Activated CD4-positive, alpha-beta T cell treated with anti-CD3 and anti-CD28 coated beads for 48 hours (primary cell): ENCODE results near the gene GATB.

Experiments used
- DNase-seq: peaks from one replicate; pipeline ENCODE4 v3.0.0-alpha.2; 2020

Gene GATB

DNA sequence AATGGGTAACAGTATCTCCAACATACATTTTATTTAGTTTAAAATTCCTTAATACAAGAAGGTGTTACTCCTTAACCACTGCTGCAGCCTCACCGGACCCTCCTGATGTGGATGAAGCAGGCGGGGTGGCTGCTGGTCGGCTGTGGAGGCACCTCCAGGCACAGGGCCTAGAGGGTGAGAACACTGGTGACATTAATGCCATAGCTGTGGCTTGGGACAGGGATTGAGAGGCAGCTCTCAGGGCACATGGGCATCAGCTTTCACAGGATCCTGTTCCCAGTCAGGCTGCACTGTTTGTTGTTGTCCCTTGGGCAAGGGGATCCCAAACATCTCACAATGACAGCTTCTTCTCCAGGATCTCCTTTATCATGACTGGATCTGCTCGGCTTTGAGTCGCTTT is 90.0 kb downstream of the GATB start:
- DNase-seq, result no peak

DNA sequence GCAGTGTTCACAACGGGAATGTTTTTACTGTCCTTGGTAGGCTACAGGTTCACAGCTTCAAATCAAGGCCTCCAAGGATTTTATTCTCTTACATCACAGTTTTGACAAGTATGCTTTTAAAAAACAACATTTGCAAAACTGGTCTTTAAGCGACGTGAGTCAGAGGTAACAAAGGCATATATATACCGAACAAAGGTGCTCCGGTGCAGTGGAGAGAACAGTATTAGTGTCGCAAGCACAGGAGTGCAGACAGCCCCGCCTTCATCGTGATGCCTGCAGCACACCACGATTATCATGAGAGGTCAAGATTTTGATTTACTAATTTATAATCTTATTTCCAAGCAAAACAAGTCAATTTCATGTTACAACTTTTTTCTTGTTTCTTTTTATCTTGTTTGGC is 90.8 kb downstream of the GATB start:
- DNase-seq, result no peak

DNA sequence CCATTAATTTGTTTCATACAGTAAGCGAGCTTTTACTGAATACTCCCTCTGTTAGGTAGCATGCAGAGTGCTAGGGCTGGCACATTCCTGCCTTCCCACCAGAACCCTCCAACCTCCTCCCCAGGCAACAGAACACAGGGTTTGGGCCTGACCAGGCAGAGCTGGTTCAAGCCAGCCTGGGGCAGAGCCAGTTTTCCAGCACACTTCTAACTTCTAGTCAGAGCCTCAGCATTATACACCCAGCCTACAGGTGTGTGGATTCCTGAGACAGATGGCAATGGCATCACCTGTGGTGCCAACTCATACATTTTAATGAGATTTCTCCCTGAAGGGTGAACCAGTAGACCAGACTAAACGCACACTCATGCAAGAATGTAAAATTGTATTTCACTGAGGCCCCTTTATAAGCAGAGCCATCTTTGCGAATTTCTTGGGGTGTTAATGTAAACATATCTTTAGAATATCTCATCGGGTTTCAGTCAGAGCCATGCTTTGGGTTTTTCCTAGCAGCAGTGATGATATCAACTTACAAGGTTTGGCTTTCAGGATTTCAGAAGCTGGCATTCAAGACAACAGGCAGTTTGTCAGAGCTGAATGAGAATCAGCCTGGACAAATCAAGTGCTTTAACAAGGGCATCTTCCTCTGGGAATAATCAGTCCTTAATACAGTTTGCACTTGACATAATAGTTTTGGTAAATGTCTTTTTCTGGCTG is 92.0 kb downstream of the GATB start:
- no peak for DNase-seq

DNA sequence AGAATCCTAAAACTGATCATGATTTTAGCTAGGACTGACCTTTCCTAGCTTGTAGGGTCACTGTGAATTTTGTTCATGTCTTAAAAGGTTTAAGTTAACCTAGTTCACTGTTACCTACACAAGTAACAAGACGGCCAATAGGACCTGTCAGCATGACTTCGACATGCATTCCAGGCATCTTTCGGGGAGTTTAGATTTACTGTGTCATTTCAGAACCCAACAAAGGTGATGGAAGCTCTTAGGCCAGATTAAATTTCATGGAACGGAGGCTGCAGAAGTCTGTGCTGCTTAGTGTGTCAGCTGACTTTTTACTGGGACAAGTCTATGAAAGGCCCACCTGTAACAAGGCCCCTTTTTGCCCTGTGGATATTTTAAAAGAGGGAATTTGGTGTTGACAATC is 93.1 kb downstream of the GATB start:
- no peak for DNase-seq

DNA sequence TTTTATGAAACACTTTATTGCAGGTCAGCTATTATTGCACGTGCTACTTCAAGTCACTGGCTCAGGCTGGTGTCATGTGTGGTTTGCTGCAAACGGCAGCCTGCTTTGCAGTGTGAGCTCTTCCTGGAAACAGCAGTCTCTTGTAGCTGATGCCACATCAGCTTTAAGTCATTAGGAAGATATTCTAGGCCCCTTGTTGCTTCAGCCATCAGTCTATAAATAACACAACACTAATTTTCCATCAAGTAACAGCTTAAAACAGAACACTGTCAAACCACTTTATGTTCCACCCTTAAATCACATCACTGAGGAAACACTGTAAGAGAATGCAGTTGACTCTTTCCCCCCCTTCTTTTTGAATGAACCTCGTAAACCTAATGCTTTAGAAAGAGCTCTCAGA is 93.8 kb downstream of the GATB start:
- DNase-seq, result no peak

DNA sequence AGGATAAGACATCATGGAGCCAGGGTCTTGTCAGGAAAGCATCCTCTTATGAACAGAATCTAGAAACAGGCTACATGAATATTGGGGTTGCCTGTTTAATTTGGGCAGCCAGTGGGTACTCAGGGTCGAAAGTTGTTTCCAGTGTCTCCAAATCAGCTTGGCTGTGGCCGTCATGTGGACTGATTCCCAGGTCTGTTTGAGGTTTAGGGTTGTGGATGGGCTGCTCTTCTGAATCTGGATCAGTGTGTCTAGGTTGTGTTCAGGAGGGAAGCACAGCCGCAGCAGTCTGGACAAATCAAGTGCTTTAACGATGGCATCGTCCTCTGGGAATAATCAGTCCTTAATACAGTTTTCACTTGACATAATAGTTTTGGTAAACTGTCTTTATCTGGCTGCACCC is 94.3 kb downstream of the GATB start:
- DNase-seq, result no peak

DNA sequence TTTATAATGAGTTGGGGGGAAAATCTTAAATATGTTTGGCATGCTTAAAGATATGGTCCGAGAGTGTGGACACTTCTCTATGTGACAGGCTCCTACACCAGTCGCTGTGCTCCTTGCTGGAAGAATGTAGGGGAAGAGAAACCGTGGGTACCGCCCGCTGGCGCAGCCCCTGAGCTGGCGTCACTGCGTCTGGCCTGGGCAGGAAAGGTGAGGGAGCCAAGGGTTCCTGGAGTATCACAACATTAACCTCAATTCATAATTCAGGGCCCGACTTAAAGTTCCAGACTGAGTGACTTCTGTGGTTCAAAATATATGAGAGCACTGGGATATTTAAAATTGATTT is 95.1 kb downstream of the GATB start:
- no peak for DNase-seq

DNA sequence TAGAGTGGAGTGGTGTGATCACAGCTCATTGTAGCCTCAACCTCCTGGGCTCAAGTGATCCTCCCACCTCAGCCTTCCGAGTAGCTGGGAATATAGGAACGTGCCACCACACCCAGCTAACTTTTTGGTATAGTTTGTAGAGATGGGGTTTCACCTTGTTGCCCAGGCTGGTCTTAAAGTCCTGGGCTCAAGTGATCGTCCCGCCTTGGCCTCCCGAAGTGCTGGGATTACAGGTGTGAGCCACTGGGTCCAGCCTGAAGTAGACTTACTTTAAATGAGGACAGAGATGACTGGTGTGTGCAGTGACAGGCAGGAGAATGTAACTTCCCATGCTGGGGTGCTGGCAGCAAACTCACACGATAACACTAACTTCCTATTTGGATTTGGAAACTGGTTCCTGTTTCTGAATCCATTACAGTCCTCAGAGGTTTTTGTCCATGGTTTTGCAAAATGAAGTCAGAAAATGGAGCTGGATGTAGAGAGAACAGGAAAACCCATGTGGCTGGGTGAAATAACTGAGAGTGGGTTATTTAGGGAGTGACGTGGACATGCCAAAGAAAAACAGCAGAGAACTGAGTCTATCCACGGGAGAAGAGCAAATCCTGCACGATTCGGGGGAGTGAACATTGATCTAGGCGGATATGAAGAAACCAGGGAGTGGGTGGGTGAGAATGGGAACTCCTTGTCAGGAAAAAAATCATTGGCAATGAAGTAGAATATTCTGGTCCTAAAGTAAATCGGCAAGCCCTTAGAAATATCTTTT is 95.6 kb downstream of the GATB start:
- no peak for DNase-seq

DNA sequence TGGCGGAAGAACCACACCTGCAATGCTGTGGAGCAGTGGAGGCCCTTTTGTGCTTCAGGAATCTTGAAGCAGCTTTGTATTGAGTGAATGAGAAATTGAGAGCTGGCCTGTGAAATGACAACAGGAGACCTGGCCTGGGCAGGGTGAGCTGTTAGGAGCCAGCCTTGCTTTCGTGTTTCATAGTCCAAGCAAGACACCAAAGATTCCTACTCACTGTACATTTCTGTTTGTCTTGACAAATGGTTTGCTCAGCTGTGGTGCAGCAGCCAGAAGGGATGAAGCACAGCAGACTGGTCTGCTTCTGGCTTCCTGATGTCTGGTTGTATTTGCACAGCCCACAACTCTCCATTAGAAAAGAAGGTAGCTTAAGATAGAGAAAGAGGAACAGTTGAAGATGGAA is 96.5 kb downstream of the GATB start:
- no peak for DNase-seq

DNA sequence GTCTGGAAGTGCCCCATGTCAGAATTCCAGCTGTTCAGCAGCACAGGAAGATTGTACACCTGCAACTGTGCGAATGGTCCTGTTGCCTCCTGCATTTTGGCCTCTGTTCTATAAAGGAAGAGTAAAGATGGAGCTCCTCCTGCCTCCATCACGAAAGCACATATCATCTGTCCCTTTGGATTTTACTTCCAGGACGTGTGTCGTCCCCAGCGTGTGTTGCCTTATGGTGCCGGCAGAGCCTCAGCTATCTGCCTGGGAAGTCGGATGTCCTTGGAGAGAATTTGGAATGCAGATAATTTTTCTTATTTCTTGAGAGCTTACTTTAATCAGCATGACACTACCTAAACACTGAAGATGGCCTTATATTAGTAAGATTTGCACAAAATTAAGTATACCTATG is 97.7 kb downstream of the GATB start:
- no peak for DNase-seq

DNA sequence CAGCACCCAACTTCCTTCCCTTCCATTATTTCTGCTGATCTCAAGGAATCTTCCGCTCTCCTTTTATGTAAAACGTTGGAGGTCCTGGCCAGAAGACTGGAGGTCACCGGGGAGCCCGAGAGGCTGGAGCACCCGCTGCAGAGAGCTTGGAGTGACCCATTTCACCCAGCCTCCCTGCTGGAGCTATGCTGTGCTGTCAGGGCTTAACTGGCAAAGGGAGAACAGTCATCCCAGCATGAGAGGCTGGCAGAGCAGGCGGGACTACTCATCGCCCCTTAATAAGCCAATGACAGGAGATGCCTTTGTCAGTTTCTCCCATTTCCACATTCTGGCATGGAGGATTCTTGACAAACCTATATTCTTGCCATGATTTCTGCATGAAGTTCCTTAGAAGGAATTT is 98.9 kb downstream of the GATB start:
- no peak for DNase-seq

DNA sequence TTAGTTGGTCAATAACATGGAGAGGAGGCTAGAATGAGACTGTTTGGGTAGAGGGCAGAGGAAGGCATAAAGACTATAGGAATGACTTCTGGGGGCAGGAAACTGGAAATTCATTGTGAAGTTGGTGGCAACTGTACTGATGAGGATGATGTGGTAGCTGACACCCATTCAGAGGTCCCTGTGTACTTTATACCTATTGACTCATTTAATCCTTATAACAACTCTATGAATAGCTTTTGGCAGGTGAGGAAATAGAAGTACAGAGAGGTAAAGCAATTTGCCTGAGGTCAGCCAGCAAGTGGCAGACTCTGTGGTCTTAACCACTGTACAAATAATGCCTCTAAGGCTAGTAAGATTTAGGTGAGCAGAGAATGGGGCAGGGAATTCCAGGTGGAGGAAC is 100.1 kb downstream of the GATB start:
- no peak for DNase-seq

DNA sequence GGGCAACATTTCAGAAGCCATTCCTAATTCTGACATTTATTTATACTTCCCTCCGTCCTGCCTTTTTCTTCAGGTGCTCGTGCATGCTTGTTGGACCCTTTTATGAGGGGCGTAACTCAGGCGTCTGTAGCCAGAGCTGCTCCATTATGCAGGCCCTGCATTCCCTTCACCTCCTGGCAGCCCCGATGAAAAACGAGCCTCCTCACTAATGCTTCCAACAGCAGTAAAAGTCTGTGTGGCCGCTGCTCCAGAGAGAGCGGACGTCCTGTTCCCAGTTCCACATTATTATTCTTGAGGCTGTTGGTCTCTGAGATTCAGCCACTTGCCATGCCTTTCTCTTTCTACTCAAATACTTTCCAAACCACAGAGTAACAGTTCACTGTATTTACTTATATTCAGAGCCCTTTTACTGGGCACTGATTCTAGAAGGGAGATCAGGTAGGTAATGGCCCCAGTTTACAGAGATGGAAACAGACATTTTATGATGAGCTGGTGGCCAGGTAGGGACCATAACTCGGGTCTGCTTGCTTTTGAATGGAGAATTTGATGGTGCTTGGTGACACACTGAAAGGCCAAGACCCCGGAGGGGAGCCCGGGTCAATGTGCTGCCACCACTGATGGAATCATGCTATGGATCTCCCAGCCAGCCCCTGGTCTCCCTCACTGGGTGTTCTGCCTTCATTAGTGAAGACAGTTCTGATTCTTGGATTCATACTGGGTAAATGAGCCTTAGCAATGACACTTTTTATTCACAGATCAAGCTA is 101.0 kb downstream of the GATB start:
- DNase-seq, result no peak

DNA sequence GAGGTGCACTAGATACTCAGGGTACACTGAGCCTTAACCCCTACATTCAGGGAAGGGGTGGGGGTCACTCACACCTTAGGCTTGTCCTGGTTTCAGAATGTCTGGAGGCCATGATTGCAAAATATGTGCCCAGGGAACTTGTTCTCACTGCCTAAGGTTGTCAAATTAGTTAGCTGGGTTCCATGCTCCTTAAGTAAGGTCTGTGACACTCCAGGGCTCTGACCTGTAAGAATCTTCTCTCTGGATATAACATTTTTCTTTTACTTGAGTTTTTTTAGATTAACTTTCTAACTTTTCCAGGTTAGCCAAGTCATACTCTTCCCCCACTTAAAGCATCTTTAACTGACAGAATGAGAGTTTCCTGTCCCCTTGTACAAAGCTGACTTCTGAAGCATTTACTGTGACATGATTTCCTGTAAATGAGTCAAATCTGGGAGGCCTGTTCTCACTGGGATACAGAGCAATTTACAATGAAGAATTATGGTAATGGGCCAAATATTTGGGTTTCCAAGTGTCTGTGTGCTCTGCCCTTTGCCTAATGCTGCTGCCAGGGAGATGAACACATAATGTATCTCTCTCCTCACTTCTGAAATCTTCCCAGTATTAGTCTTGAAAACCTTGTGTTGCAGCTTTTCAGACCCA is 101.7 kb downstream of the GATB start:
- no peak for DNase-seq

DNA sequence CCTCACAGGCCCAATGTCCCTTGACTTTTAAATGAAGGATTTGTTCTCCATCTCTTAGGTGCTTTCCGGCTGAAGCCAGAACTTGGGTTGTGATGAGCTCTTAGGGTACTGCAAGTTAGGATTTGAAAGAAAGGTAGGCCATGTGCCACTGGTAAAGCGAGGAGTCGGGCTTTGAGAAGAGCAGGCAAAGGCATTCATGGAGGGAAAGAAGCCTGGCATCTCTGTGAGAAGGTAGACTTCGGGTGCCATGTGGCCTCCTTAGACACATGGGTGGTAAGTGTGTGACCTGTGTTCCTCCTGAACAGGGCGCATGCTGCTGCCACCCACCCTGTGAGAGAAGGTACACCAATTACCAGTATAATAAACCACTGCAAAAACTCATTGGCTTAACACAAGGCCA is 102.9 kb downstream of the GATB start:
- no peak for DNase-seq

DNA sequence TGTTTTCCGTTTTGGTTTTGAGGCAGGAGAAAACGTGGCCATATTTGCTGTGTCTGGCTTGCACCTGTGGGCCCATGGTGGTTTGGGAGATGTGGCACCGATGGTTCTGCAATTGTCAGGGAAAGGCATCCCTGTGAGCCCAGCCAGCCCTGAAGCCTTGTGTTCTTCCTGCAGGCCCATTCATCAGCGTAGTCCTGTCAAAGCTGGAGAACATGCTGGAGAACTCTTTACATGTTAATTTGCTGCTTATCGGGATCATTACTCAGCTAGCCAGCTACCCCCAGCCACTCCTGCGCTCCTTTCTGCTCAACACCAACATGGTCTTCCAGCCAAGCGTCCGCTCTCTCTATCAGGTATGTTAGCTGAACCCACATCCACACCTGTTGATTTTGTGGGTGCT is 104.7 kb downstream of the GATB start:
- no peak for DNase-seq

DNA sequence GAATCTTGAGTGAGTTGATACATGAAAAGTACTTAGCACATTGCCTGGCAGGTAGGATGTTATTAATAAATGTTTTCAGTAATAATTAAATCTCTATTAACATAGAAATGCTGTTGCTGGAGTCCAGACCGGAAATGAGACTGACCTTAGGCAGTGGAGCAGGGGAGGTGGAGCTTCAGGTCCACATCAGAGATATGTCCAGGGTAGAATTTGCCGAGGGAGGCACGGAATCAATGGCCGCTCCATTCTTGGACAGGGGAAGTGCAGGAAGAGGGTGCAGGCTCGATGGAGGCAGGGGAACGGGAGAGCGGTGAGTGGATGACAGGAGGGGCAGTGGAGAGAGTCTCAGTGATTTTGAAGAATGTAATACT is 107.3 kb downstream of the GATB start:
- DNase-seq, result no peak

DNA sequence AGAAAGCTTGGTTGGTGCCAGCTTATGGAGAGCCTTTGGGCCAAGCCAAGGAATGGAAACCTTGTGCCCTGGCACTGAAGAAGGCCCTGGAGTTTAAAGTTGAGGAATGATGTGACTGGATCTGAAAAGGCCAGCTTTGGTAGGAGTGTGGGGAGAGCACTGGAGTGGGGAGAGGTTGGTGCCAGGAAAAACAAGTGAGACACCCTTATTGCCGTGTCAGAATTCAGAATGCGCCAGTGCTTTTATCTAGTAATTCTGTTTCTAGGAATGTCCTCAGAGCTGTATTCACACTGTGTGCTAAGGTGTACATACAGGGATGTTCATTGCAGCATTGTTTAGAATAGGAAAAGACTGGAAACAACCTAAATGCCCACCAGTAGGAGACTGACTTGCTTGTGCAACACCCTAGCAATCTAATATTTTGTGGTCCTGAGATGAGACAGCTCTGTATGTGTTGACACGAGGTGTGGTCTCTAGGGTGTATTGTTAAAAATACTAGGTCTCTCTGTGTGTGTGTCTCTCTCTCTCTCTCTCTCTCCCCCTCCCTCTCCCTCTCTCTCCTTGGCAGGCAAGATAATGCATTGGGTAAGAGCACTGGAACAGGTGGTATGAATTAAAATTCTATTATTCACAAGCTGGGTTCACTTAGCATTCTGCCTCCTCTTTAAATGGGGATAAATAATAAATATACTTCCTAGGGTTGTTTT is 107.8 kb downstream of the GATB start:
- no peak for DNase-seq

DNA sequence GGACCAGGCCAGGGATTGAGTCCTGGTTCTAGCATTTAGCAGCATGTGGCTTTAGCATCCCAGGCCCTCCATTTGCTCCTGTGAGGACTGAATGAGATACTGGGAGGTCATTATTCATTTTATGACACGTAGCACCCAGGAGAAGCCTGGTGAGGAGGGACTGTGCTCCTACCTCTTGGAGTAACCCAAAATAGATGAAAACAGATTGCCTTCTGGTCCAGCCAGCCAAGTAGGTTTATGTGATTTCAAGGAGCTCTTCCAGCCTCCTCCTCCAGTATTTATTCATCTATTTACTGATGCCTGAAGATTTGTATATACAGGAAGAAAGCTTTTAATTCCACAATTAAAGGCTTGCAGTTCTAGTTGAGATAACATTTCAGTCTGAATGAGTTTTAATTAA is 109.3 kb downstream of the GATB start:
- no peak for DNase-seq

DNA sequence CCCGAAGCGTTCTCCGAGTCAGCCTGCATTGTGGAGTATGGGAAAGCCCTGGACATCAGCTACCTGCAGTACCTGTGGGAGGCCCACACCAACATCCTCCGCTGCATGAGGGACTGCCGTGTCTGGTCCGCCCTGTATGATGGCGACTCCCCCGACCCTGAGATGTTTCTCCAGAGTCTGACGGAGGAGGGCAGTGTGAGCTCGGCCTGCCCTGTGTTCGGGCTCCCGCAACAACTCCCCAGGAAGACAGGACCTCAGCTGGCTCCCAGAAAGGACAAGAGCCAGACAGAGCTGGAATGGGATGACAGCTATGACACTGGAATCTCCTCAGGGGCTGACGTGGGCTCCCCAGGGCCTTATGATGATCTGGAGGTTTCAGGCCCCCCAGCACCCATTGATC is 111.3 kb downstream of the GATB start:
- DNase-seq, result no peak

DNA sequence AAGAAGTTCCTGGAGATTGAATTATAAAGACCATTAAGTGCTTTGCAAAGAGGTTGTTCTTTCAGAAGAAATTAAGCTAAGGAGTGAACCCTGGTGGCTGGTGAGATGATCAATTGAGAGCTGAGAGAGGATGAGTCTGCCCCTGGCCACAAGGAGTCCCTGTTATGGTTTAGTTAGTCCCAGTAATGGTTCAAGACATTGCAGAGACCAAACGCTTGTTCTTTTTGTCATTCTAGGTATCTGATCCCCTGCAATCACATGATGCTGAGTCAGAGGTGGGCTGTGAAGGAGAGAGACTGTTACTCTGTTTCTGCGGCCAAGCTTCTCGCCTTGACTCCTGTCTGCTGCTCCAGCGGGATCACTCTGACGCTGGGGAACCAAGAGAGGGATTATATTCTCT is 114.5 kb downstream of the GATB start:
- no peak for DNase-seq

DNA sequence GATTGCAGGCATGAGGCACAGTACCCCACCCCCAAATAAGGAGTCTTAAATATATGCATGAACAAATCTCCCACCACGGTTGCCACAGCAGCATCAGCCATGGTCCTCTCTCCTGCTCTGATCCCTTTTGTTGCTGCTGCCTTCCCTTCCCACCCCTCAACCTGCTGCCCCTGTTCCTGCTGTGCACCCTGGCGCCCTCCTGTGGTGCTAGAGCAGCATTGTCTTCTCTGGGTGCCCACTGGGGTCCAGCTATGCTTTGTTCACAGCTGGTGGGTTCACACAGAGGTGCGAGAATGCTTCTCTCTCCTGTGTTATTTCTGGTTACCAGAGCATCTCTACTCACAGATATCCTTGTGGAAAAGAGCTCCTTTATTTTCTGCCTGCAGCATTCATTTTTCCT is 116.2 kb downstream of the GATB start:
- peak; percentile 35 for DNase-seq

DNA sequence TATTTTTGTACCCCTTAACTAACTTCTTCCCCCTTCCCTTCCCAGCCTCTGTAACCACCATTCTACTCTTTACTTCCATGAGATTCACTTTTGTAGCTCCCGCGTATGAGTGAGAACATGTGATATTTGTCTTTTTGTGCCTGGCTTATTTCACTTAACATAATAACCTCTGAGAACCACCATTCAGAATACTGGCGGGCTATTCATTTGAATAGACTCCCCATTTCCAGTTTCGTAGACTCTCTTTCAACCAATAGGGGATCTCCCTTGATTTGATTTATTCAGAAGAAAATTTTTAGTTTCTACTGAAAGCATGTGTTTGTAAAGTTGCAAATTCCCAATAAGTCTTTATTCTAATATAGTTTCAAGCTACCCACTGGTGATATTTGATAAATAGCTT is 117.2 kb downstream of the GATB start:
- DNase-seq, result no peak
